Trophoblast cell (in vitro differentiated cells and primary cell): Measurements from ENCODE around the gene TMEM150A.

Experiments used
- DNase-seq, 2 donors: peaks; one replicate each; pipeline ENCODE4 v3.0.0-alpha.2; 2016
- H2AFZ ChIP-seq: 2 replicates; pipeline ENCODE4 v1.6.1; 2013; ENCODE audit warnings: low read length, moderate library complexity, mild to moderate bottlenecking; ENCODE audit not compliant: insufficient read depth, poor library complexity
- H2AK5ac ChIP-seq: 2 replicates; pipeline ENCODE4 v1.6.1; 2013; ENCODE audit warnings: mild to moderate bottlenecking, low read length
- H2BK120ac ChIP-seq: 2 replicates; pipeline ENCODE4 v1.6.1; 2013; ENCODE audit warnings: low read length, mild to moderate bottlenecking, moderate library complexity; ENCODE audit not compliant: insufficient read depth, poor library complexity
- H2BK12ac ChIP-seq: 2 replicates; pipeline ENCODE4 v1.6.1; 2013; ENCODE audit warnings: mild to moderate bottlenecking, low read length, moderate library complexity
- H2BK5ac ChIP-seq: 2 replicates; pipeline ENCODE4 v1.6.1; 2013; ENCODE audit warnings: low read length, low read depth, moderate library complexity, mild to moderate bottlenecking; ENCODE audit not compliant: poor library complexity
- H3K14ac ChIP-seq: 2 replicates; pipeline ENCODE4 v1.6.1; 2013; ENCODE audit warnings: mild to moderate bottlenecking, low read length
- H3K18ac ChIP-seq: 2 replicates; pipeline ENCODE4 v1.6.1; 2013; ENCODE audit warnings: mild to moderate bottlenecking, low read length
- H3K23ac ChIP-seq: 2 replicates; pipeline ENCODE4 v1.6.1; 2013; ENCODE audit warnings: low read length
- H3K27ac ChIP-seq: 2 replicates; pipeline ENCODE4 v1.5.1; 2013; ENCODE audit warnings: low read depth, mild to moderate bottlenecking, inconsistent platforms, low read length, moderate library complexity
- H3K27me3 ChIP-seq: 2 replicates; pipeline ENCODE4 v1.6.1; 2013; ENCODE audit warnings: inconsistent platforms, mild to moderate bottlenecking, low read length, moderate library complexity; ENCODE audit not compliant: insufficient read depth
- H3K36me3 ChIP-seq, 2 experiments: 1 replicate in 1 of 2; 2 replicates in 1 of 2; pipeline ENCODE4 v1.6.1; 2013; ENCODE audit warnings: low read length in 2 of 2, mild to moderate bottlenecking in 2 of 2, moderate library complexity in 1 of 2; ENCODE audit not compliant: insufficient read depth in 2 of 2, control insufficient read depth in 1 of 2
- H3K4ac ChIP-seq: 2 replicates; pipeline ENCODE4 v1.6.1; 2013; ENCODE audit warnings: low read depth, mild to moderate bottlenecking, low read length, moderate library complexity
- H3K4me1 ChIP-seq, 2 experiments: 1 replicate in 1 of 2; 2 replicates in 1 of 2; pipeline ENCODE4 v1.6.1; 2013; ENCODE audit warnings: low read length in 2 of 2, mild to moderate bottlenecking in 2 of 2, moderate library complexity in 1 of 2; ENCODE audit not compliant: insufficient read depth in 2 of 2, control insufficient read depth in 1 of 2
- H3K4me2 ChIP-seq: 2 replicates; pipeline ENCODE4 v1.6.1; 2013; ENCODE audit warnings: inconsistent platforms, mild to moderate bottlenecking, low read length, moderate library complexity
- H3K4me3 ChIP-seq: 2 replicates; pipeline ENCODE4 v1.5.1; 2013; ENCODE audit warnings: mild to moderate bottlenecking, low read depth, low read length, inconsistent platforms
- H3K79me1 ChIP-seq: one replicate; pipeline ENCODE4 v1.6.1; 2013; ENCODE audit warnings: low read length
- H3K79me2 ChIP-seq: 2 replicates; pipeline ENCODE4 v1.6.1; 2013; ENCODE audit warnings: low read length, mild to moderate bottlenecking; ENCODE audit not compliant: control insufficient read depth, insufficient read depth, poor library complexity
- H3K9ac ChIP-seq: 2 replicates; pipeline ENCODE4 v1.6.1; 2013; ENCODE audit warnings: mild to moderate bottlenecking, low read length
- H3K9me3 ChIP-seq: 2 replicates; pipeline ENCODE4 v1.6.1; 2013; ENCODE audit warnings: low read depth, mild to moderate bottlenecking, control low read depth, inconsistent platforms, low read length; ENCODE audit not compliant: insufficient read depth
- H4K12ac ChIP-seq: 2 replicates; pipeline ENCODE4 v1.6.1; 2013; ENCODE audit warnings: low read depth, mild to moderate bottlenecking, low read length, moderate library complexity
- H4K8ac ChIP-seq: 2 replicates; pipeline ENCODE4 v1.6.1; 2013; ENCODE audit warnings: low read depth, mild to moderate bottlenecking, low read length, moderate library complexity
- H4K91ac ChIP-seq: one replicate; pipeline ENCODE4 v1.6.1; 2013; ENCODE audit warnings: low read depth, mild to moderate bottlenecking, low read length, moderate library complexity
- WGBS: extraction: QIAGEN DNeasy Blood & Tissue Kit; methylation state at CpG from one replicate; pipeline ENCODE4 v1.1.7; 2013; ENCODE audit warnings: missing lambda C conversion rate; ENCODE audit not compliant: insufficient read length, insufficient coverage; ENCODE audit errors: extremely low coverage; 5-methylcytosine and 5-hydroxymethylcytosine counted together

Gene TMEM150A

GRCh38 chr2:85596026-85596333, 6.5 kb downstream of the TMEM150A start:
- Histone ChIP-seq H3K9me3 (peaks cover 2% of the 10 kb centered on the region), H2BK12ac (no peak overlapping the region), H3K4me1 (peaks cover 2 to 10% of the 10 kb centered on the region in 2 experiments), H3K18ac (peak overlapping the region; percentile 25), H2AFZ (peak overlapping the region; percentile 46), H3K27me3 (no peaks in the 10 kb centered on the region), H4K12ac (peak overlapping the region; percentile 39), H2BK120ac (peak overlapping the region; percentile 59), H3K79me1 (peaks cover 7% of the 10 kb centered on the region), H3K23ac (no peak overlapping the region), H3K4me2 (peak overlapping the region; percentile 81), H3K27ac (peak overlapping the region; percentile 9), H3K14ac (peak overlapping the region; percentile 66), H4K8ac (peak overlapping the region; percentile 79), H2AK5ac (no peak overlapping the region), H4K91ac (peak overlapping the region; percentile 82), H3K4ac (peak overlapping the region; percentile 24), H3K4me3 (peak overlapping the region; percentile 97), H3K36me3 (peaks cover 28 to 32% of the 10 kb centered on the region in 2 experiments), H2BK5ac (peak overlapping the region; percentile 18), H3K79me2 (peaks cover 5% of the 10 kb centered on the region), H3K9ac (peak overlapping the region; percentile 95)
- peak; percentile 42 to 67 for DNase-seq
- WGBS = no CpG with 5 or more reads among the region's 10 CpGs

GRCh38 chr2:85595301-85596025, 7.0 kb downstream of the TMEM150A start, which contains the start of gene RNF181:
Gene RNF181, plus strand, starts transcription at chr2:85595745. Its CDS starts 19 bp downstream, at chr2:85595764.
- peak within 1 kb of the TSS; percentile 24 for H3K4ac ChIP-seq
- H3K27me3 ChIP-seq = no peaks in the 10 kb centered on the region
- H4K12ac ChIP-seq = peak within 1 kb of the TSS; percentile 39
- H3K36me3 ChIP-seq = peaks cover 28 to 32% of the 10 kb centered on the region in 2 experiments
- H3K9ac ChIP-seq = peak within 1 kb of the TSS; percentile 95
- H3K14ac ChIP-seq = peak within 1 kb of the TSS; percentile 66
- peak within 1 kb of the TSS; percentile 57 for H3K18ac ChIP-seq
- peak within 1 kb of the TSS; percentile 82 for H4K91ac ChIP-seq
- DNase-seq = peak; percentile 98 to 99
- H3K4me3 ChIP-seq = peak within 1 kb of the TSS; percentile 97
- H4K8ac ChIP-seq = peak within 1 kb of the TSS; percentile 86
- no CpG with 5 or more reads among the region's 47 CpGs for WGBS
- peaks cover 7% of the 10 kb centered on the region for H3K79me1 ChIP-seq
- peak within 1 kb of the TSS; percentile 59 for H2BK120ac ChIP-seq
- peaks cover 2% of the 10 kb centered on the region for H3K9me3 ChIP-seq
- H2BK12ac ChIP-seq = no peak within 1 kb of the TSS
- H2AFZ ChIP-seq = peak within 1 kb of the TSS; percentile 90
- H2AK5ac ChIP-seq = no peak within 1 kb of the TSS
- H3K27ac ChIP-seq = peak within 1 kb of the TSS; percentile 65
- H3K4me2 ChIP-seq = peak within 1 kb of the TSS; percentile 81
- peak within 1 kb of the TSS; percentile 45 for H2BK5ac ChIP-seq
- H3K79me2 ChIP-seq = peaks cover 5% of the 10 kb centered on the region
- H3K4me1 ChIP-seq = peaks cover 2 to 11% of the 10 kb centered on the region in 2 experiments
- no peak within 1 kb of the TSS for H3K23ac ChIP-seq

GRCh38 chr2:85594715-85595300, 7.7 kb downstream of the TMEM150A start:
- peak overlapping the region; percentile 65 for H3K27ac ChIP-seq
- H3K79me2 ChIP-seq = peaks cover 5% of the 10 kb centered on the region
- H2AFZ ChIP-seq = peak overlapping the region; percentile 90
- H4K12ac ChIP-seq = peak overlapping the region; percentile 10
- peak overlapping the region; percentile 88 for H3K9ac ChIP-seq
- peak overlapping the region; percentile 14 for H3K4ac ChIP-seq
- H3K23ac ChIP-seq = no peak overlapping the region
- no peak overlapping the region for H2AK5ac ChIP-seq
- H3K4me3 ChIP-seq = peak overlapping the region; percentile 97
- peak overlapping the region; percentile 59 for H2BK120ac ChIP-seq
- H3K14ac ChIP-seq = peak overlapping the region; percentile 41
- peaks cover under 1% of the 10 kb centered on the region for H3K9me3 ChIP-seq
- H3K79me1 ChIP-seq = peaks cover 7% of the 10 kb centered on the region
- H3K4me2 ChIP-seq = peak overlapping the region; percentile 80
- H2BK12ac ChIP-seq = no peak overlapping the region
- peak overlapping the region; percentile 45 for H2BK5ac ChIP-seq
- no peaks in the 10 kb centered on the region for H3K27me3 ChIP-seq
- peak overlapping the region; percentile 86 for H4K8ac ChIP-seq
- no CpG with 5 or more reads among the region's 13 CpGs for WGBS
- peaks cover 27 to 28% of the 10 kb centered on the region in 2 experiments for H3K36me3 ChIP-seq
- H3K18ac ChIP-seq = peak overlapping the region; percentile 57
- no peak for DNase-seq
- peaks cover 2 to 11% of the 10 kb centered on the region in 2 experiments for H3K4me1 ChIP-seq
- H4K91ac ChIP-seq = peak overlapping the region; percentile 67

- WGBS = no CpG with 5 or more reads among the region's 3 CpGs
- H3K18ac ChIP-seq = no peak overlapping the region
Measured at GRCh38 chr2:85593023-85593422, 9.5 kb downstream of the TMEM150A start.

More at GRCh38 chr2:85593023-85593422, 9.5 kb downstream of the TMEM150A start:
- peak; percentile 79 to 88 for DNase-seq
- H3K4me2 ChIP-seq = no peak overlapping the region
- H4K12ac ChIP-seq = no peak overlapping the region
- peaks cover 7% of the 10 kb centered on the region for H3K79me1 ChIP-seq
- peaks cover 13 to 14% of the 10 kb centered on the region in 2 experiments for H3K36me3 ChIP-seq
- H3K27ac ChIP-seq = no peak overlapping the region
- H3K4me1 ChIP-seq = peaks cover 9 to 18% of the 10 kb centered on the region in 2 experiments
- no peak overlapping the region for H3K14ac ChIP-seq
- H3K9ac ChIP-seq = no peak overlapping the region
- no peak overlapping the region for H4K91ac ChIP-seq
- no peak overlapping the region for H4K8ac ChIP-seq
- no peak overlapping the region for H3K23ac ChIP-seq
- H3K4me3 ChIP-seq = no peak overlapping the region
- no peak overlapping the region for H2AFZ ChIP-seq
- no peaks in the 10 kb centered on the region for H3K27me3 ChIP-seq
- H2BK120ac ChIP-seq = no peak overlapping the region
- no peak overlapping the region for H2BK12ac ChIP-seq
- no peak overlapping the region for H2BK5ac ChIP-seq
- H3K79me2 ChIP-seq = peaks cover 5% of the 10 kb centered on the region
- no peak overlapping the region for H3K4ac ChIP-seq
- no peak overlapping the region for H2AK5ac ChIP-seq
- no peaks in the 10 kb centered on the region for H3K9me3 ChIP-seq
